ENCODE data around the gene OVOL2.

Gene OVOL2

DNA sequence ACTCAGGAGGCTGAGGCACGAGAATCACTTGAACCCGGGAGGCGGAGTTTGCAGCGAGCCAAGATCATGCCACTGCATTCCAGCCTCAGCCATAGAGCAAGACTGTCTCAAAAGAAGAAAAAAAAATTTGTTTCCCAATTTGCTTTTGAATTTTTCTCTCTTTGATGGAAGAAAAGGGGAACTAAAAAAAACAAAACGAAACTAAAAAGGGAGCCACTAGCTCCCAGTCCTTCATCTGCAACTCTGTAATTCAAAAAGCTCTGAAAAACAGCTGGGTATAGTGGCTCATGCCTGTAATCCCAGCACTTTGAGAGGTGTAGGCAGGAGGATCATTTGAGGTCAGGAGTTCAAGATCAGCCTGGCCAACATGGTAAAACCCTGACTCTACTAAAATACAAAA is 9.5 kb downstream of the OVOL2 start:
- no peaks in the 10 kb centered on the region for H3K4me1 ChIP-seq
- H3K27ac ChIP-seq: no peak overlapping the region
- H3K36me3 ChIP-seq (ENCODE audit: control insufficient read depth, insufficient read depth, low read length): no peaks in the 10 kb centered on the region
- no peak overlapping the region for H3K4me2 ChIP-seq (ENCODE audit: low read length)
- H3K9ac ChIP-seq: no peak overlapping the region
- H3K79me2 ChIP-seq: no peaks in the 10 kb centered on the region
- H2AFZ ChIP-seq: no peak overlapping the region
- H3K27me3 ChIP-seq (ENCODE audit: control insufficient read depth, insufficient read depth, low read length): no peaks in the 10 kb centered on the region
- TF ChIP-seq, protein P1, sequence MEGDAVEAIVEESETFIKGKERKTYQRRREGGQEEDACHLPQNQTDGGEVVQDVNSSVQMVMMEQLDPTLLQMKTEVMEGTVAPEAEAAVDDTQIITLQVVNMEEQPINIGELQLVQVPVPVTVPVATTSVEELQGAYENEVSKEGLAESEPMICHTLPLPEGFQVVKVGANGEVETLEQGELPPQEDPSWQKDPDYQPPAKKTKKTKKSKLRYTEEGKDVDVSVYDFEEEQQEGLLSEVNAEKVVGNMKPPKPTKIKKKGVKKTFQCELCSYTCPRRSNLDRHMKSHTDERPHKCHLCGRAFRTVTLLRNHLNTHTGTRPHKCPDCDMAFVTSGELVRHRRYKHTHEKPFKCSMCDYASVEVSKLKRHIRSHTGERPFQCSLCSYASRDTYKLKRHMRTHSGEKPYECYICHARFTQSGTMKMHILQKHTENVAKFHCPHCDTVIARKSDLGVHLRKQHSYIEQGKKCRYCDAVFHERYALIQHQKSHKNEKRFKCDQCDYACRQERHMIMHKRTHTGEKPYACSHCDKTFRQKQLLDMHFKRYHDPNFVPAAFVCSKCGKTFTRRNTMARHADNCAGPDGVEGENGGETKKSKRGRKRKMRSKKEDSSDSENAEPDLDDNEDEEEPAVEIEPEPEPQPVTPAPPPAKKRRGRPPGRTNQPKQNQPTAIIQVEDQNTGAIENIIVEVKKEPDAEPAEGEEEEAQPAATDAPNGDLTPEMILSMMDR (IDR thresholded peaks at IDR 0.05): no peak
- no peaks in the 10 kb centered on the region for H3K9me3 ChIP-seq (ENCODE audit: control insufficient read depth, low read length)
- no peak overlapping the region for H3K4me3 ChIP-seq (ENCODE audit: low read depth, low read length)

DNA sequence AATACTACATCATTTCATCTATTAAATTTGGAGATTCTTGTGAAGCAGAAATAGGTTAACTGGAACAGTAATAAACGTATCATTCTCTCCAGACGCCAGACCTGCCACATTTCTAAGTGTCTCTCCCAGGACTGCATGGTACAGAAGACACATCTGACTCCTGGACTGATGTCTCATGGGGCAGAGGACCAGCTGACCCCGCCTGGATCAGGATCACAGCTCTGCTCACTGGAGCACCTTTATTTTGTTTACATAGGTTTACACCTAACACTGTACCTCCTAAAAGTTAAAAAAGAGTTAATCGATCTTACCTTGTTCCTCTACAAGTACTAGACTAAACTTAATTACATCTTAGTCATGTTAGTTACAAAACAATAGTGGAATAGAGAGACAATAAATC is 11.2 kb downstream of the OVOL2 start:
- no peak overlapping the region for H3K27ac ChIP-seq
- H3K9me3 ChIP-seq (ENCODE audit: control insufficient read depth, low read length): no peaks in the 10 kb centered on the region

DNA sequence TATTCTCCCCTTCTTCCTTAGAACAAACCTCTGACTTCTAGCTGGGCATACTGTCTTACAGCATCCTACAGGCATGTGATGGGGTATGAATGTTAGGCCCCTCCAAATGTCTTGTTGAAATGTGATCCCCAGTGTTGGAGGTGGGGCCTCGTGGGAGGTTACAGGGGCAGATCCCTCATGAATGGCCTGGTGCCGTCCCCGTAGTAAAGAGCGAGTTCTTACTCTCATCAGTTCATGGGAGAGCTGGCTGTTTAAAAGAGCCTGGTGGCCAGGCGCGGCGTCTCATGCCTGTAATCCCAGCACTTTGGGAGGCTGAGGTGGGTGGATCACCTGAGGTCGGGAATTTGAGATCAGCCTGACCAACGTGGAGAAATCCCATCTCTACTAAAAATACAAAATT is 15.5 kb downstream of the OVOL2 start:
- Histone ChIP-seq H3K9me3 (ENCODE audit: control insufficient read depth, low read length) (no peaks in the 10 kb centered on the region), H2AFZ (no peak overlapping the region), H3K27me3 (ENCODE audit: control insufficient read depth, insufficient read depth, low read length) (no peaks in the 10 kb centered on the region), H3K79me2 (no peaks in the 10 kb centered on the region), H3K4me2 (ENCODE audit: low read length) (no peak overlapping the region), H3K4me1 (no peaks in the 10 kb centered on the region), H3K9ac (no peak overlapping the region), H3K36me3 (ENCODE audit: control insufficient read depth, insufficient read depth, low read length) (no peaks in the 10 kb centered on the region), H3K27ac (no peak overlapping the region), H3K4me3 (ENCODE audit: low read depth, low read length) (no peak overlapping the region)
- TF ChIP-seq, protein P1 (IDR thresholded peaks at IDR 0.05): no peak

More for the DNA sequence above, 11.2 kb downstream of the OVOL2 start:
- H3K4me1 ChIP-seq: no peaks in the 10 kb centered on the region
- no peak overlapping the region for H3K9ac ChIP-seq
- H3K79me2 ChIP-seq: no peaks in the 10 kb centered on the region
- H2AFZ ChIP-seq: no peak overlapping the region
- no peaks in the 10 kb centered on the region for H3K27me3 ChIP-seq (ENCODE audit: control insufficient read depth, insufficient read depth, low read length)
- TF ChIP-seq, protein P1 (IDR thresholded peaks at IDR 0.05): no peak
- no peak overlapping the region for H3K4me2 ChIP-seq (ENCODE audit: low read length)
- H3K36me3 ChIP-seq (ENCODE audit: control insufficient read depth, insufficient read depth, low read length): no peaks in the 10 kb centered on the region
- H3K4me3 ChIP-seq (ENCODE audit: low read depth, low read length): no peak overlapping the region

DNA sequence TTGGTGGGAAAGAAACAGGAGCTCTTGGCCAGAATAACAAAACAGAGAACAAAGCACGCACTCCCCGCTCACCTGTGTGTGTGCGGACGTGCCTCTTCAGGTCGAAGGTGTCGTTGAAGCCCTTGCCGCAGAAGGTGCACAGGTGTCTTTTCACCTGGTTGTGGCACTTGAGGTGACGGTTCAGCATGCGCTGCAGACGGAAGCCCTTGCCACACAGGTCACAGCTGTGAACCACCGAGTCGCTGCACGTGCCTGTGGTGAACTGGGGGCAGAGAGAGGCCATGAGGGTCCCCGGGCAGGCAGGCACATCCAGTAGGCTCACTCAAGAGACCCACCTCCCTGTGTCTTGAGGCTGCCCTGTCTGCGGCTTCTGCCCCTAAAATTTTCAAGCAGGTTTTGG is 16.3 kb downstream of the OVOL2 start:
- Histone ChIP-seq H3K4me2 (ENCODE audit: low read length) (no peak overlapping the region), H3K27me3 (ENCODE audit: control insufficient read depth, insufficient read depth, low read length) (no peaks in the 10 kb centered on the region), H3K9ac (no peak overlapping the region), H3K27ac (no peak overlapping the region), H3K79me2 (no peaks in the 10 kb centered on the region), H3K9me3 (ENCODE audit: control insufficient read depth, low read length) (no peaks in the 10 kb centered on the region), H2AFZ (no peak overlapping the region), H3K4me1 (no peaks in the 10 kb centered on the region), H3K4me3 (ENCODE audit: low read depth, low read length) (no peak overlapping the region), H3K36me3 (ENCODE audit: control insufficient read depth, insufficient read depth, low read length) (no peaks in the 10 kb centered on the region)
- TF ChIP-seq, protein P1 (IDR thresholded peaks at IDR 0.05): no peak

DNA sequence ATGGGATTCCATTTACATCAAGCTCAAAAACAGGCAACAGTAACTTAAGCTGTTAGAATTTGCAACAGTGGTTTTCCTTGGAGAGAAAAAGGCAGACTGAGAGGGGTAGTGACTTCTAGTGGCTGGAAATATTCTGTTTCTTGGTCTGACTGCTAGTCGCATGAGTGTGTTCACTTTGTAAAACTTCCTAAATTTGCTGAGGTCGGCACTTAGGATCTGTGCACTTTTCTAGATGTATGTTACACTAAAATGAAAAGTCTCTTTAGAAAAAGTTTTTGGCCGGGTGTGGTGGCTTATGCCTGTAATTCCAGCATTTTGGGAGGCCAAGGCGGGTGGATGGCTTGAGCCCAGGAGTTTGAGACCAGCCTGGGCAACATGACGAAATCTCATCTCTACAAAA is 18.7 kb downstream of the OVOL2 start:
- Histone ChIP-seq H3K27ac (no peak overlapping the region), H3K9ac (no peak overlapping the region), H3K79me2 (no peaks in the 10 kb centered on the region), H3K4me1 (no peaks in the 10 kb centered on the region), H2AFZ (no peak overlapping the region), H3K27me3 (ENCODE audit: control insufficient read depth, insufficient read depth, low read length) (no peaks in the 10 kb centered on the region), H3K36me3 (ENCODE audit: control insufficient read depth, insufficient read depth, low read length) (no peaks in the 10 kb centered on the region), H3K4me2 (ENCODE audit: low read length) (no peak overlapping the region), H3K9me3 (ENCODE audit: control insufficient read depth, low read length) (no peaks in the 10 kb centered on the region), H3K4me3 (ENCODE audit: low read depth, low read length) (no peak overlapping the region)
- TF ChIP-seq, protein P1 (IDR thresholded peaks at IDR 0.05): no peak

Data from parathyroid adenoma (tissue), 2 donors.